ENCODE data around the gene CYLD. TPM values are rescaled to one million over a fixed set of nuclear protein-coding genes. Genes with fewer than 3 reads are reported as not detected.

The CYLD gene
- total and polyA plus RNA-seq, 7 donors = 20.1 to 103 (median 50.5) TPM

- H3K4me1 ChIP-seq = no peaks in the 10 kb centered on the region
- H3K9me3 ChIP-seq = no peaks in the 10 kb centered on the region
- no peak overlapping the region for H3K4me3 ChIP-seq
- no peak for TF ChIP-seq CTCF (IDR thresholded peaks at IDR 0.05)
- intact Hi-C loops (cut with DNase I) = no loop called here
- no peak overlapping the region for H3K27ac ChIP-seq
- no peak for DNase-seq
- H3K36me3 ChIP-seq (ENCODE audit: insufficient read depth in 1 of 2, low read depth in 1 of 2) = no peaks in the 10 kb centered on the region
- peaks cover 0 to 3% (median 0%) of the 10 kb centered on the region in 3 donors for H3K27me3 ChIP-seq (ENCODE audit: insufficient read depth in 3 of 3, low read length in 2 of 3)
- 82 to 86% (median 84%) methylated on average over 9 of the region's 9 CpGs for WGBS, 3 donors
- no peak for ATAC-seq
Observed at GRCh38 chr16:50718761-50719400, 23.0 kb upstream of the CYLD start.

GRCh38 chr16:50719401-50720337 is 22.2 kb upstream of the CYLD start:
- Histone ChIP-seq H3K27me3 (ENCODE audit: insufficient read depth in 3 of 3, low read length in 2 of 3) (peaks cover 0 to 3% (median 0%) of the 10 kb centered on the region in 3 donors), H3K4me3 (no peak overlapping the region), H3K36me3 (ENCODE audit: insufficient read depth in 1 of 2, low read depth in 1 of 2) (no peaks in the 10 kb centered on the region), H3K4me1 (no peaks in the 10 kb centered on the region), H3K27ac (no peak overlapping the region), H3K9me3 (no peaks in the 10 kb centered on the region)
- DNase-seq = no peak
- no peak for ATAC-seq
- WGBS, 3 donors = 76 to 80% (median 77%) methylated on average over 20 of the region's 20 CpGs
- TF ChIP-seq CTCF (IDR thresholded peaks at IDR 0.05) = no peak
- intact Hi-C loops (cut with DNase I) = no loop called here

GRCh38 chr16:50721549-50722404 is 20.1 kb upstream of the CYLD start:
- Histone ChIP-seq H3K4me1 (no peaks in the 10 kb centered on the region), H3K9me3 (no peaks in the 10 kb centered on the region), H3K4me3 (no peak overlapping the region), H3K27ac (no peak overlapping the region), H3K27me3 (ENCODE audit: insufficient read depth in 3 of 3, low read length in 2 of 3) (peaks cover 0 to 3% (median 0%) of the 10 kb centered on the region in 3 donors), H3K36me3 (ENCODE audit: insufficient read depth in 1 of 2, low read depth in 1 of 2) (no peaks in the 10 kb centered on the region)
- intact Hi-C loops (cut with DNase I) = no loop called here
- no peak for TF ChIP-seq CTCF (IDR thresholded peaks at IDR 0.05)
- no peak for ATAC-seq
- WGBS, 3 donors = 91 to 94% (median 94%) methylated on average over 6 of the region's 6 CpGs
- no peak for DNase-seq

DNA sequence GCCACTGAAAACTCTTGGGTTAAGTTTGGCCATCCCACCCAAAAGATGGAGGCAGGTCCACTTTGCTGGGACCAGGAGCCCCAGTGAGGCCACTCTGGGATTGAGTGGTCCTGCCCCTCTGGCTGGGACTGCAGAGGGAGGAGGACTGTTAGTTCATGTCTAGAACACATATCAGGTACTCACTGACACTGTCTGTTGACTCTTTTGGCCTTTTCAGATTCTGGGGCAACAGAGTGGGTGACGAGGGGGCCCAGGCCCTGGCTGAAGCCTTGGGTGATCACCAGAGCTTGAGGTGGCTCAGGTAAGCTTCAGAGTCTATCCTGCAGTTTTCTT is 19.5 kb upstream of the CYLD start:
- TF ChIP-seq CTCF (IDR thresholded peaks at IDR 0.05) = no peak
- Histone ChIP-seq H3K4me1 (no peaks in the 10 kb centered on the region), H3K9me3 (no peaks in the 10 kb centered on the region), H3K36me3 (ENCODE audit: insufficient read depth in 1 of 2, low read depth in 1 of 2) (no peaks in the 10 kb centered on the region), H3K27me3 (ENCODE audit: insufficient read depth in 3 of 3, low read length in 2 of 3) (peaks cover 0 to 3% (median 0%) of the 10 kb centered on the region in 3 donors), H3K27ac (no peak overlapping the region), H3K4me3 (no peak overlapping the region)
- WGBS, 3 donors = 100% methylated on average over 1 of the region's 1 CpG
- intact Hi-C loops (cut with DNase I) = no loop called here
- no peak for ATAC-seq
- DNase-seq = no peak
